NCI-H82 (cell line): ENCODE data around the gene MSGN1.

Experiments used
- DNase-seq: peaks from one replicate; lab custom pipeline; 2025; lab: John Stamatoyannopoulos, UW

MSGN1 gene

GRCh38 chr2:17849275-17849674 lies 33.0 kb downstream of the MSGN1 start:
- peak; percentile 81 for DNase-seq

GRCh38 chr2:17850151-17850550 lies 33.9 kb downstream of the MSGN1 start:
- DNase-seq: peak; percentile 83

- peak; percentile 95 for DNase-seq
These were observed 35.7 kb downstream of the MSGN1 start for GRCh38 chr2:17851731-17852585.

GRCh38 chr2:17853799-17854198 lies 37.5 kb downstream of the MSGN1 start:
- peak; percentile 33 for DNase-seq

- DNase-seq: no peak
These were observed 40.8 kb downstream of the MSGN1 start for GRCh38 chr2:17857021-17857420.

GRCh38 chr2:17858064-17858463 lies 41.8 kb downstream of the MSGN1 start:
- no peak for DNase-seq

GRCh38 chr2:17863539-17863938 lies 47.3 kb downstream of the MSGN1 start:
- no peak for DNase-seq

- no peak for DNase-seq
These were observed 48.4 kb downstream of the MSGN1 start for GRCh38 chr2:17864676-17865075.

GRCh38 chr2:17867133-17867532 lies 50.9 kb downstream of the MSGN1 start:
- no peak for DNase-seq
